GM23248 (cell line): ENCODE measurements around the gene UTY. TPM values are rescaled to one million over a fixed set of nuclear protein-coding genes. Genes with fewer than 3 reads are reported as not detected.
A peak's percentile ranks its signal among the peaks of the same experiment; 100 is the strongest.

Experiments used
- DNase-seq: peaks from one replicate; pipeline ENCODE4 v3.0.0-alpha.2; 2015
- H2AFZ ChIP-seq: fragments of 200-600 bp; sonication (generic); 2 replicates; pipeline ENCODE4 v1.6.1; 2016; ENCODE audit warnings: antibody characterized with exemption
- H3F3A ChIP-seq: fragments of 200-600 bp; sonication (generic); 2 replicates; pipeline ENCODE4 v1.6.1; 2016; ENCODE audit warnings: mild to moderate bottlenecking, antibody characterized with exemption, mixed run types; ENCODE audit not compliant: insufficient read depth
- H3K27ac ChIP-seq: fragments of 200-600 bp; sonication (generic); 2 replicates; pipeline ENCODE4 v1.5.1; 2016; ENCODE audit warnings: mild to moderate bottlenecking
- H3K27me3 ChIP-seq: fragments of 200-600 bp; sonication (generic); replicated peaks from 2 replicates; pipeline ENCODE4 v1.6.1; 2016; ENCODE audit warnings: mild to moderate bottlenecking; ENCODE audit not compliant: insufficient read depth
- H3K36me3 ChIP-seq: fragments of 200-600 bp; sonication (generic); 2 replicates; pipeline ENCODE4 v1.6.1; 2016; ENCODE audit warnings: low read depth, mild to moderate bottlenecking
- H3K4me1 ChIP-seq: fragments of 200-600 bp; sonication (generic); 2 replicates; pipeline ENCODE4 v1.6.1; 2016; ENCODE audit warnings: mild to moderate bottlenecking; ENCODE audit not compliant: insufficient read depth
- H3K4me2 ChIP-seq: fragments of 200-600 bp; sonication (generic); one replicate; pipeline ENCODE4 v1.6.1; 2016; ENCODE audit warnings: mild to moderate bottlenecking; ENCODE audit not compliant: unreplicated experiment
- H3K4me3 ChIP-seq: fragments of 200-600 bp; sonication (generic); 2 replicates; pipeline ENCODE4 v1.5.1; 2016; ENCODE audit warnings: mild to moderate bottlenecking
- H3K79me2 ChIP-seq: fragments of 200-600 bp; sonication (generic); 2 replicates; pipeline ENCODE4 v1.6.1; 2016; ENCODE audit warnings: mild to moderate bottlenecking; ENCODE audit not compliant: insufficient read depth
- H3K9ac ChIP-seq: fragments of 200-600 bp; sonication (generic); 2 replicates; pipeline ENCODE4 v1.6.1; 2016; ENCODE audit warnings: mild to moderate bottlenecking
- H3K9me2 ChIP-seq: fragments of 200-600 bp; sonication (generic); 2 replicates; pipeline ENCODE4 v1.6.1; 2016; ENCODE audit warnings: mixed run types, mild to moderate bottlenecking, moderate library complexity; ENCODE audit not compliant: insufficient read depth
- H3K9me3 ChIP-seq: fragments of 200-600 bp; sonication (generic); one replicate; pipeline ENCODE4 v1.6.1; 2017; ENCODE audit warnings: low read depth
- H4K20me1 ChIP-seq: fragments of 200-600 bp; sonication (generic); 2 replicates; pipeline ENCODE4 v1.6.0; 2016; ENCODE audit not compliant: insufficient read depth
- EZH2 ChIP-seq: fragments of 200-600 bp; sonication (generic); IDR thresholded peaks from 2 replicates; pipeline ENCODE4 v1.6.1; 2018; ENCODE audit warnings: antibody characterized with exemption, mild to moderate bottlenecking; ENCODE audit not compliant: insufficient read depth, poor library complexity, severe bottlenecking
- EZH2phosphoT487 ChIP-seq: fragments of 200-600 bp; sonication (generic); IDR thresholded peaks from 2 replicates; pipeline ENCODE4 v1.6.1; 2018; ENCODE audit warnings: antibody characterized with exemption, moderate library complexity, mild to moderate bottlenecking, low read depth; ENCODE audit not compliant: insufficient read depth
- WGBS, 2 experiments: methylation state at CpG; one replicate each; pipeline ENCODE4 v1.1.6; 2015 to 2017; ENCODE audit warnings: low lambda C conversion rate in 2 of 2, low coverage in 1 of 2; ENCODE audit errors: missing lambda C conversion rate in 2 of 2; 5-methylcytosine and 5-hydroxymethylcytosine counted together
- in situ Hi-C: fragments of 300-500 bp; cut with MboI; formaldehyde crosslinking; loops from 2 replicates; pipeline ENCODE4 v1.15.0; 2020
- polyA plus RNA-seq: library from polyadenylated mRNA; unstranded; fragments of >200 nt; fragmentation: Nextera tagmentation; extraction: Ambion mirVana; gene quantifications from 2 replicates; pipeline ENCODE4 v1.2.1, GENCODE V29; 2016
- total RNA-seq: library from RNA; depleted of rRNA; stranded (reverse); fragments of >200 nt; shearing (Covaris generic); gene quantifications from 2 replicates; pipeline ENCODE4 v1.2.3, GENCODE V29; 2014

The UTY gene
- total and polyA plus RNA-seq, 2 experiments from 2014 or later, result 5.9 to 11.2 TPM

DNA sequence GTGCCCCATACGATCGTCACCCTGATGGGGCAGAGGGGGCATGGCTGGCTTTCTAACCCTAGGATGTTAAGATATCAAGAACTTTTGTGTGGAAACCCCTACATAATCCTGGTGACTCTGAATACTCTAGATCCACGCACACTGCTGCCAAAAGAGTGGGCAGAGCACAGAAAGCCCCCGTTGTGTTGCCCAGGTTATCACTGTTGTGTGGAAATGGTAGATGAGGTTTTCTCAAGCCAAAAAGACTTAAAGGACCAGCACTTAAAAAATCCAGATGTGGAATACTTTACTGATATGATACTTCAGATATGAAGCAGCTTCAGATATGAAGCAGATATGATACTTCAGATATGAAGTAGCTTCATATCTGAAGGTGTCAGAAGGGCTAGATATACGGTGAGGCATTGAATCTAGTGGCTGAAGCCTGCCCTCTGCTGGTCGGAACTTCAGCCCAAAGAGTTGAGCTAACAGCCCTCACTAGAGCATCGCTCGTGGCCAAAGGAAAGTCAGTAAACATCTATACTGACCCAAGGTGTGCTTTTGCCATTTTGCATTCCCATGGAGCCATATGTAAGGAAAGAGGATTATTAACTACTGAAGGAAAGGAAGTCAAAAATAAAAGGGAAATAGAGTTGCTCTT is 136.4 kb downstream of the UTY start:
- Histone ChIP-seq H3K36me3 (no peaks in the 10 kb centered on the region), H3K9ac (no peak overlapping the region), H2AFZ (no peak overlapping the region), H3K27me3 (no peaks in the 10 kb centered on the region), H3K9me3 (no peaks in the 10 kb centered on the region), H4K20me1 (no peaks in the 10 kb centered on the region), H3F3A (no peaks in the 10 kb centered on the region), H3K4me2 (no peak overlapping the region), H3K27ac (no peak overlapping the region), H3K79me2 (no peaks in the 10 kb centered on the region), H3K9me2 (no peaks in the 10 kb centered on the region), H3K4me1 (no peaks in the 10 kb centered on the region), H3K4me3 (no peak overlapping the region)
- TF ChIP-seq EZH2 (no peak), EZH2phosphoT487 (no peak)
- WGBS, 2 experiments, result 60 to 63% methylated on average over 8 of the region's 8 CpGs
- in situ Hi-C loops, result no loop called here
- peak; percentile 40 for DNase-seq

DNA sequence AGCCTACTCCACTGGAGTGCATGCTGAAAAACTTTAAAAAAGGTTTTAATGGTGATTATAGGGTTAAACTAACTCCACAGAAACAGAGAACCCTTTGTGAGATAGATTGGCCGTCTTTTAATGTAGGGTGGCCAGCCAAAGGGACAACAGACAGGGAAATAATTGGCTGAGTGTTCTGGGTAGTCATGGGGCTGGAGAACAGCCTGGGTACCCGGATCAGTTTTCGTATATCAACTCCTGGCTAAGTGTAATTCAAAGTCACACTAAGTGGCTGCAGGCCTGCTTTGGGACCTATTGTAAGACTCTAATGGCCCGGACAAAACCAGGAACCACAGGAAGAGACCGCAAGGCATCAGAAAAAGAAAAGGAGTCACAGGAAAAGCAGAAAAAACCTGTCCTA is 139.9 kb downstream of the UTY start:
- no peaks in the 10 kb centered on the region for H3K9me3 ChIP-seq
- H3K79me2 ChIP-seq, result no peaks in the 10 kb centered on the region
- no peak for DNase-seq
- in situ Hi-C loops, result no loop called here
- no peak for TF ChIP-seq EZH2phosphoT487
- no peak for TF ChIP-seq EZH2
- no peaks in the 10 kb centered on the region for H3K36me3 ChIP-seq
- no peaks in the 10 kb centered on the region for H3K9me2 ChIP-seq
- H3K4me2 ChIP-seq, result no peak overlapping the region
- no peaks in the 10 kb centered on the region for H3K27me3 ChIP-seq
- H2AFZ ChIP-seq, result no peak overlapping the region
- H3K27ac ChIP-seq, result no peak overlapping the region
- H4K20me1 ChIP-seq, result no peaks in the 10 kb centered on the region
- no peak overlapping the region for H3K4me3 ChIP-seq
- no peaks in the 10 kb centered on the region; the same call in 1 of the 2 replicates for H3F3A ChIP-seq
- no peak overlapping the region for H3K9ac ChIP-seq
- WGBS, 2 experiments, result 46 to 53% methylated on average over 5 of the region's 5 CpGs
- no peaks in the 10 kb centered on the region for H3K4me1 ChIP-seq

GRCh38 chrY:13339381-13339780 is 140.5 kb downstream of the UTY start:
- no peaks in the 10 kb centered on the region for H3K36me3 ChIP-seq
- H3K9ac ChIP-seq, result no peak overlapping the region
- no peaks in the 10 kb centered on the region for H3K9me3 ChIP-seq
- no peaks in the 10 kb centered on the region; the same call in 1 of the 2 replicates for H3F3A ChIP-seq
- no peak overlapping the region for H3K4me3 ChIP-seq
- in situ Hi-C loops, result no loop called here
- H3K4me1 ChIP-seq, result no peaks in the 10 kb centered on the region
- no peak overlapping the region for H3K4me2 ChIP-seq
- H3K79me2 ChIP-seq, result no peaks in the 10 kb centered on the region
- no peak for TF ChIP-seq EZH2
- no peak for TF ChIP-seq EZH2phosphoT487
- no peaks in the 10 kb centered on the region for H3K9me2 ChIP-seq
- H2AFZ ChIP-seq, result no peak overlapping the region
- H3K27ac ChIP-seq, result no peak overlapping the region
- H3K27me3 ChIP-seq, result no peaks in the 10 kb centered on the region
- WGBS, 2 experiments, result 76 to 79% methylated on average over 9 of the region's 9 CpGs
- H4K20me1 ChIP-seq, result no peaks in the 10 kb centered on the region
- DNase-seq, result peak; percentile 12

DNA sequence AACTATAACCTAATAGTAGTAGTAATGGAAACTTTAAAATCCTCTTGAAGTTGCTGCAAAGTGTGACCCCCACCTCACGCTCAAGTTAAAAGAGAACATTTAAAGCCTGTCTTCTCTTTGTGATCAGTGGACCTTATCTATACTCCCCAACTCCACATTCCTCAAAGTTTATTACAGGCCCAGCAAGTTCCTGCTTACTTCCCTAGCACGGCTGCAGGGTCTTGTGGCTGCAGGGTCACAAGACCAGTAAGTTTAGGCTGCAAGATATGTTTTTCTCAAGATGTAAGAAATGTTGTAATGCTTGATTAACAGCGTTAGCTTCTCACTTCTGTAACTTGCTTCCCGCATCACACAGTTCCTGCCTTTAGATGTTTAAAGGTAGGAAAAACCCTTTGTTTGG is 141.1 kb downstream of the UTY start:
- no peak overlapping the region for H3K4me3 ChIP-seq
- no peak overlapping the region for H3K4me2 ChIP-seq
- H3K27ac ChIP-seq, result no peak overlapping the region
- H2AFZ ChIP-seq, result no peak overlapping the region
- no peaks in the 10 kb centered on the region for H3K36me3 ChIP-seq
- no peaks in the 10 kb centered on the region for H3K4me1 ChIP-seq
- no peak for DNase-seq
- H4K20me1 ChIP-seq, result no peaks in the 10 kb centered on the region
- in situ Hi-C loops, result no loop called here
- H3K79me2 ChIP-seq, result no peaks in the 10 kb centered on the region
- no peaks in the 10 kb centered on the region for H3K9me2 ChIP-seq
- H3K9me3 ChIP-seq, result no peaks in the 10 kb centered on the region
- H3K9ac ChIP-seq, result no peak overlapping the region
- H3F3A ChIP-seq, result no peaks in the 10 kb centered on the region; the same call in 1 of the 2 replicates
- H3K27me3 ChIP-seq, result no peaks in the 10 kb centered on the region
- WGBS, 2 experiments, result 96 to 100% methylated on average over 3 to 4 of the region's 4 CpGs
- TF ChIP-seq EZH2 (no peak), EZH2phosphoT487 (no peak)

GRCh38 chrY:13337934-13338333 is 141.9 kb downstream of the UTY start:
- DNase-seq, result no peak
- no peaks in the 10 kb centered on the region for H3K9me2 ChIP-seq
- H2AFZ ChIP-seq, result no peak overlapping the region
- no peaks in the 10 kb centered on the region; the same call in 1 of the 2 replicates for H3F3A ChIP-seq
- no peak for TF ChIP-seq EZH2phosphoT487
- no peak for TF ChIP-seq EZH2
- no peaks in the 10 kb centered on the region for H3K79me2 ChIP-seq
- no peaks in the 10 kb centered on the region for H3K36me3 ChIP-seq
- no peaks in the 10 kb centered on the region for H3K27me3 ChIP-seq
- in situ Hi-C loops, result no loop called here
- no peaks in the 10 kb centered on the region for H3K9me3 ChIP-seq
- no peak overlapping the region for H3K4me2 ChIP-seq
- H3K9ac ChIP-seq, result no peak overlapping the region
- H3K27ac ChIP-seq, result no peak overlapping the region
- H4K20me1 ChIP-seq, result no peaks in the 10 kb centered on the region
- no peak overlapping the region for H3K4me3 ChIP-seq
- 63 to 72% methylated on average over 4 to 5 of the region's 5 CpGs for WGBS, 2 experiments
- H3K4me1 ChIP-seq, result no peaks in the 10 kb centered on the region
